DND-41 (cell line): ENCODE measurements around the gene CYTH4.

ENCODE experiments used
- ATAC-seq: fragments of 200-7000 bp; cut with Tn5 transposase; 3 replicates; pipeline ENCODE4 v1.9.1; 2021; ENCODE audit warnings: low read depth; ENCODE audit not compliant: insufficient read depth
- DNase-seq: peaks from one replicate; pipeline ENCODE4 v3.0.0-alpha.2; 2020
- H2AFZ ChIP-seq: 2 replicates; pipeline ENCODE4 v1.6.0; 2012; ENCODE audit warnings: low read depth, low read length
- H3K27ac ChIP-seq: 2 replicates; pipeline ENCODE4 v1.5.1; 2012; ENCODE audit warnings: low read length, inconsistent platforms
- H3K27me3 ChIP-seq: fragments of 200-600 bp; sonication (generic); 2 replicates; pipeline ENCODE4 v1.6.0; 2012; ENCODE audit warnings: low read length, mild to moderate bottlenecking, inconsistent platforms; ENCODE audit not compliant: insufficient read depth, poor library complexity
- H3K36me3 ChIP-seq: 2 replicates; pipeline ENCODE4 v1.5.1; 2012; ENCODE audit warnings: low read length, inconsistent platforms; ENCODE audit not compliant: insufficient read depth
- H3K4me1 ChIP-seq: 2 replicates; pipeline ENCODE4 v1.5.1; 2012; ENCODE audit warnings: mild to moderate bottlenecking, low read length; ENCODE audit not compliant: insufficient read depth
- H3K4me2 ChIP-seq: 2 replicates; pipeline ENCODE4 v1.6.0; 2012; ENCODE audit warnings: mild to moderate bottlenecking, moderate library complexity, low read length, inconsistent platforms; ENCODE audit not compliant: insufficient read depth
- H3K4me3 ChIP-seq, 2 experiments: fragments of 200-600 bp in 1 of 2; shearing (Covaris generic) in 1 of 2; 2 replicates each; pipeline ENCODE4 v1.5.1; 2012 to 2016; ENCODE audit warnings: inconsistent platforms in 2 of 2, low read length in 2 of 2, mild to moderate bottlenecking in 2 of 2, low read depth in 1 of 2, moderate library complexity in 1 of 2
- H3K79me2 ChIP-seq: 2 replicates; pipeline ENCODE4 v1.6.0; 2012; ENCODE audit warnings: low read length, inconsistent platforms; ENCODE audit not compliant: insufficient read depth
- H3K9ac ChIP-seq: 2 replicates; pipeline ENCODE4 v1.6.0; 2012; ENCODE audit warnings: low read depth, mild to moderate bottlenecking, inconsistent platforms, low read length, moderate library complexity
- H3K9me3 ChIP-seq: 2 replicates; pipeline ENCODE4 v1.5.1; 2012; ENCODE audit warnings: low read length, moderate library complexity, mild to moderate bottlenecking, inconsistent platforms; ENCODE audit not compliant: insufficient read depth, severe bottlenecking
- H4K20me1 ChIP-seq: 2 replicates; pipeline ENCODE4 v1.6.0; 2012; ENCODE audit warnings: low read length; ENCODE audit not compliant: insufficient read depth
- CTCF ChIP-seq: IDR thresholded peaks from 2 replicates; pipeline ENCODE4 v1.5.1; 2012; ENCODE audit warnings: borderline replicate concordance, low read length, moderate library complexity, mild to moderate bottlenecking; ENCODE audit not compliant: poor library complexity, severe bottlenecking; ENCODE audit errors: extremely low read depth
- EZH2 ChIP-seq: IDR thresholded peaks from 3 replicates; pipeline ENCODE4 v1.6.1; 2012; ENCODE audit warnings: borderline replicate concordance, low read depth, mild to moderate bottlenecking, moderate library complexity, low read length, inconsistent platforms; ENCODE audit not compliant: severe bottlenecking

CYTH4 gene

GRCh38 chr22:37284126-37284804 is 2.0 kb downstream of the CYTH4 start:
- Histone ChIP-seq H3K27ac (no peak overlapping the region), H3K9ac (no peak overlapping the region; the same call in 1 of the 2 replicates), H3K79me2 (no peaks in the 10 kb centered on the region), H4K20me1 (peaks cover 4% of the 10 kb centered on the region), H2AFZ (no peak overlapping the region), H3K4me1 (peaks cover 17% of the 10 kb centered on the region), H3K4me2 (no peak overlapping the region), H3K9me3 (no peaks in the 10 kb centered on the region), H3K4me3 (no peak overlapping the region), H3K27me3 (no peaks in the 10 kb centered on the region), H3K36me3 (no peaks in the 10 kb centered on the region)
- TF ChIP-seq EZH2 (no peak), CTCF (no peak)
- ATAC-seq: no peak
- DNase-seq: no peak

DNA sequence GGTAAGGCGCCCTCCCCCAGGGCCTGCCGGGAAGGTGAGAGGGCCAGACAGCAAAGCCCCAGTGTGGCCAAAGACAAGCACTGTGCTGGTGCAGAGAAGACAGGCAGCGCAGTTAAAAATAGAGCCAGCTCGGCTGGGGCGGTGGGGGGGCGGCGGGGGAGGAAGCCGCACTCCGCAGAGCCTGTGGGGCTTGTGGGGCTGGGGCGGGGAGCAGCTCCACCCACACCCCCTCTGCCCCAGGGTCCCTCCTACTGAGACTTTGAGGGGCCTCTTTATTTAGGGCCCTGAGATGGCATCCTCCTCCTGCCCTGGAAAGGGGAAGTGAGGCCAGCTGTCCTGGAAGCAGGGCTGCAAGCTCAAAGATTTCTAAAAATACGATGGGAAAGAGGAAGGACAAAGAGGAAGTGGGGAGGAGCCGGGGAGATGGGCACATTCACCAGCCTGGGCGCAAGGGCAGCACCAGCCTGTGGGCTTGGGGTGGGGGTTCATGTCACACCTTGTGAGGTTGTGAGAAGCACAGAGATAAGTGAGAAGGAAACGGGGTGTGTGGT is 2.6 kb downstream of the CYTH4 start:
- Histone ChIP-seq H3K36me3 (no peaks in the 10 kb centered on the region), H3K4me2 (no peak overlapping the region), H4K20me1 (peaks cover 4% of the 10 kb centered on the region), H3K79me2 (no peaks in the 10 kb centered on the region), H3K27ac (no peak overlapping the region), H3K27me3 (no peaks in the 10 kb centered on the region), H3K4me3 (no peak overlapping the region), H2AFZ (no peak overlapping the region), H3K9ac (no peak overlapping the region; the same call in 1 of the 2 replicates), H3K9me3 (no peaks in the 10 kb centered on the region), H3K4me1 (peaks cover 17% of the 10 kb centered on the region)
- peak; percentile 86 for ATAC-seq
- no peak for TF ChIP-seq CTCF
- TF ChIP-seq EZH2: no peak
- peak; percentile 58 for DNase-seq

DNA sequence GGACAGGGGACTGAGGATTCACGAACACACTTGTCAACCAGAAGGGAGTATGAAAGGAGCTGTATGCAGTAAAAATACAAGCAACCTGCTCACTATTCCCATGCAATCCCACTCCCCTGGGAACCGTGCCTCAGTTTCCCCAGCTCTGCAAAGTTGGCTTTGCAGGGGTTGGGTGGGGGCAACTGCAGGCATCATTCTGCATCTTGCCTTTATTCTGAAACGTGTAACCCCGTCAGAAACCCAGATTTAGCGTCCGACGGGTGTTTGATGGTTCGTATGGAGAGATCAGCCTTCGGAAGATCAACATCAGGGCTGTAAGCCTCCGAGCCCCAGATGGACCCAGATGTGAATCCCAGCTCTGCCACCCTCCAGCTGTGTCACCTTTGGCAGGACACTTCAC is 3.6 kb downstream of the CYTH4 start:
- Histone ChIP-seq H3K4me1 (peaks cover 17% of the 10 kb centered on the region), H3K79me2 (no peaks in the 10 kb centered on the region), H4K20me1 (peaks cover 4% of the 10 kb centered on the region), H3K4me2 (no peak overlapping the region), H2AFZ (no peak overlapping the region), H3K9me3 (no peaks in the 10 kb centered on the region), H3K36me3 (no peaks in the 10 kb centered on the region), H3K27me3 (no peaks in the 10 kb centered on the region), H3K4me3 (no peak overlapping the region), H3K27ac (no peak overlapping the region), H3K9ac (no peak overlapping the region)
- TF ChIP-seq EZH2 (no peak), CTCF (no peak)
- DNase-seq (no peak), ATAC-seq (no peak)
